GM12878 (cell line): ENCODE data around the gene METTL16.

ENCODE experiments used
- MXI1 ChIP-seq: fragments of 150-350 bp; IDR thresholded peaks from 2 replicates; pipeline ENCODE4 v1.6.1; 2011; ENCODE audit warnings: low read depth, mild to moderate bottlenecking, inconsistent platforms, low read length, improper control_type of control experiment
- POLR2AphosphoS2 ChIP-seq: IDR thresholded peaks from 2 replicates; pipeline ENCODE4 v1.6.1; 2011; ENCODE audit warnings: low read depth, mild to moderate bottlenecking, low read length, improper control_type of control experiment, moderate library complexity
- RELA ChIP-seq: fragments of 450-650 bp; IDR thresholded peaks from 2 replicates; pipeline ENCODE4 v1.8.0; 2014; ENCODE audit warnings: borderline replicate concordance; ENCODE audit not compliant: partially characterized antibody
- RFX5 ChIP-seq: IDR thresholded peaks from 2 replicates; pipeline ENCODE4 v1.6.1; 2011; ENCODE audit warnings: low read depth, low read length, improper control_type of control experiment
- SP1 ChIP-seq: IDR thresholded peaks from one replicate; pipeline ENCODE4 v1.6.1; 2011; ENCODE audit warnings: low read depth, low read length
- SRF ChIP-seq, 2 experiments: IDR thresholded peaks; 2 replicates each; pipeline ENCODE4 v1.6.1; 2011; ENCODE audit warnings: low read depth in 2 of 2, low read length in 2 of 2, mild to moderate bottlenecking in 1 of 2, moderate library complexity in 1 of 2
- YY1 ChIP-seq: IDR thresholded peaks from 2 replicates; pipeline ENCODE4 v1.6.1; 2011; ENCODE audit warnings: low read depth, mild to moderate bottlenecking, low read length
- ZZZ3 ChIP-seq: IDR thresholded peaks from 2 replicates; pipeline ENCODE4 v1.6.1; 2011; ENCODE audit warnings: low read depth; ENCODE audit not compliant: control insufficient read depth, insufficient read length

DNA sequence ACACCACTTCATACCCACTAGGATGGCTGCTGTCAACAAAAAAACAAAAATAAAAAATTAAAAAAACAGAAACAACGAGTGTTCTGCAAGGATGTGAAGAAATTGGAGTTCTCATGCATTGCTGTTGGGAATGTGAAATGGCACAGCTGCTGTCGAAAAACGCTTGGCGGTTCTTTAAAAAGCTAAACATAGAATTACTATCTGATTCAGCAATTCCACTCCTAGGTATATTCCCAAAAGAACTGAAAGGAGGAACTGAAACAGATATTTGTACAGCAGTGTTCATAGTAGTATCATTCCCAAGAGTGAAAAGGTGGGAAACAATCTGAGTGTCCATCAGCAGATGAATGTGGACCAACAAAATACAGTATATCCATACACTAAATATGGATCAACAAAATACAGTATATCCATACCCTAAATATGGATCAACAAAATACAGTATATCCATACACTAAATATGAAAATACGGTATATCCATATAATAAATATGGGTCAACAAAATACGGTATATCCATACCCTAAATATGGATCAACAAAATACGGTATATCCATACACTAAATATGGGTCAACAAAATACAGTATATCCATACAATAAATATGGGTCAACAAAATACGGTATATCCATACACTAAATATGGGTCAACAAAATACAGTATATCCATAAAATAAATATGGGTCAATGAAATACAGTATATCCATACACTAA is 8.7 kb downstream of the METTL16 start:
- TF ChIP-seq RELA (no peak), YY1 (no peak), POLR2AphosphoS2 (no peak), RFX5 (no peak), MXI1 (no peak), ZZZ3 (no peak), SP1 (no peak), SRF (IDR thresholded peaks at IDR 0.05; ENCODE audit: low read depth in 2 of 2, low read length in 2 of 2) (no peak)
